GM19025 (cell line): ENCODE measurements around the gene ZNF808.
"Not testable (repeated sequence)": the region's sequence is repeated elsewhere in the genome, so short reads cannot be mapped to it uniquely, and the experiment has no call there.

ENCODE experiments used
- ATAC-seq: cut with Tn5 transposase; IDR thresholded peaks from one replicate; pipeline ENCODE4 v1.9.1; 2021; ENCODE audit warnings: mild to moderate bottlenecking, low read depth, moderate library complexity; ENCODE audit not compliant: unreplicated experiment

Gene ZNF808

GRCh38 chr19:52535385-52535770 is 7.9 kb downstream of the ZNF808 start:
- not testable (repeated sequence) for ATAC-seq

GRCh38 chr19:52535771-52536447 is 8.4 kb downstream of the ZNF808 start:
- peak; percentile 96 for ATAC-seq

GRCh38 chr19:52536448-52536800 is 9.0 kb downstream of the ZNF808 start:
- ATAC-seq, result peak; percentile 19

GRCh38 chr19:52538815-52539214 is 11.3 kb downstream of the ZNF808 start:
- ATAC-seq, result not testable (repeated sequence)

- ATAC-seq, result not testable (repeated sequence)
Observed at GRCh38 chr19:52541176-52541575, 13.7 kb downstream of the ZNF808 start.

DNA sequence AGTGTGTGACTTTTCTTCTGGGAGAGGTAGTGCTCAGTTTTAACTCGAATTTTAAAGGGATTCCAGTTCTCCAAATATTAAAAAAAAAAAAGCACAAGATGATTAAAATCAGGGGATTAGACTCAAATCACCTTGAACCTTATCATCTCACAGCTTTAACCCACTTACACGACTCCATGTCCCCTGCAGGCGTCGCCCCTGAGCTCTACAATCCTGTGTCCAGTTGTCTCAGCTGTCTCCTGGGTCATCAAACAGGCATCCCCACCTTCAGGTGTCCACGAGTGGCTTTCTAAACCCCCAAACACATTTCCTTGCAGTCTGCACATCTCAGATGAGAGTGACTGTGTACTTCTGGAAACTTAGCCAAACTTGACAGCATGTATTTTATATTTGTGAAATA is 14.1 kb downstream of the ZNF808 start:
- no peak for ATAC-seq

GRCh38 chr19:52542541-52542940 is 15.1 kb downstream of the ZNF808 start:
- not testable (repeated sequence) for ATAC-seq

- no peak for ATAC-seq
Observed at GRCh38 chr19:52542984-52543664, 15.7 kb downstream of the ZNF808 start.

DNA sequence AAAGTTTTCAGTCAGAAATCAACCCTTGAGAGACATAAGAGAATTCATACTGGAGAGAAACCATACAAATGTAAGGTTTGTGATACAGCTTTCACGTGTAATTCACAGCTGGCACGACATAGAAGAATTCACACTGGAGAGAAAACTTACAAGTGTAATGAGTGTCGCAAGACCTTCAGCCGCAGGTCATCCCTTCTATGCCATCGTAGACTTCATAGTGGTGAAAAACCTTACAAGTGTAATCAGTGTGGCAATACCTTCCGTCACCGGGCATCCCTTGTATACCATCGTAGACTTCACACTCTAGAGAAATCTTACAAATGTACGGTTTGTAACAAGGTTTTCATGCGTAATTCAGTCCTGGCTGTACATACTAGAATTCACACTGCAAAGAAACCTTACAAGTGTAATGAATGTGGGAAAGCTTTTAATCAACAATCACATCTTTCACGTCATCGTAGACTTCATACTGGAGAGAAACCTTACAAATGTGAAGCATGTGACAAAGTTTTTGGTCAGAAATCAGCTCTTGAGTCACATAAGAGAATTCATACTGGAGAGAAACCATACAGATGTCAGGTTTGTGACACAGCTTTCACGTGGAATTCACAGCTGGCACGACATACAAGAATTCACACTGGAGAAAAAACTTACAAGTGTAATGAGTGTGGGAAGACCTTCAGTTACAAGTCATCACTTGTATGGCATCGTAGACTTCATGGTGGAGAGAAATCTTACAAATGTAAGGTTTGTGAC is 26.9 kb downstream of the ZNF808 start:
- no peak for ATAC-seq

GRCh38 chr19:52557231-52557995 is 29.9 kb downstream of the ZNF808 start:
- ATAC-seq, result no peak

DNA sequence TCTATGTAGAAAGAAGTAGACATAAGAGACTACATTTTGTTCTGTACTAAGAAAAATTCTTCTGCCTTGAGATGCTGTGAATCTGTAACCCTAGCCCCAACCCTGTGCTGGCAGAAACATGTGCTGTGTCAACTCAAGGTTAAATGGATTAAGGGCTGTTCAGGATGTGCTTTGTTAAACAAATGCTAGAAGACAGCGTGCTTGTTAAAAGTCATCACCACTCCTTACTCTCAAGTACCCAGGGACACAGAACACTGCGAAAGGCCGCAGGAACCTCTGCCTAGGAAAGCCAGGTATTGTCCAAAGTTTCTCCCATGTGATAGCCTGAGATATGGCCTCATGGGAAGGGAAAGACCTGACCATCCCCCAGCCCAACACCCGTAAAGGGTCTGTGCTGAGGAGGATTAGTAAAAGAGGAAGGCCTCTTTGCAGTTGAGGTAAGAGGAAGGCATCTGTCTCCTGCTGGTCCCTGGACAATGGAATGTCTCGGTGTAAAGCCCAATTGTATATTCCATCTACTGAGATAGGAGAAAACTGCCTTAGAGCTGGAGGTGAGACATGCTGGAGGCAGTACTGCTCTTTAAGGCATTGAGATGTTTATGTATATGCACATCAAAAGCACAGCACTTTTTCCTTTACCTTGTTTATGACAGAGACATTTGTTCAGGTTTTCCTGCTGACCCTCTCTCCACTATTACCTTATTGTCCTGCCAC is 31.4 kb downstream of the ZNF808 start:
- not testable (repeated sequence) for ATAC-seq

- ATAC-seq, result not testable (repeated sequence)
Observed at GRCh38 chr19:52561611-52562010, 34.1 kb downstream of the ZNF808 start.

DNA sequence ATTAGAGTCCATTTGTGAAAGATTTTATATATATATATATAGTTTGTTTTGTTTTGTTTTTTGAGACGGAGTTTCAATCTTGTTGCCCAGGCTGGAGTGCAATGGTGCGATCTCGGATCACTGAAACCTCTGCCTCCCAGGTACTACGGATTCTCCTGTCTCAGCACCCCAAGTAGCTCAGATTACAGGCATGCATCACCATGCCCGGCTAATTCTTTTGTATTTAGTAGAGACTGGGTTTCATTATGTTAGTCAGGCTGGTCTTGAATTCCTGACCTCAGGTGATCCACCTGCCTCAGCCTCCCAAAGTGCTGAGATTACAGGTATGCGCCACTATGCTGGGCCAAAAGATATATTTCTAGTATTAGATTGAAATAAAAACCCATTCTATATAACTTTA is 38.7 kb downstream of the ZNF808 start:
- no peak for ATAC-seq

- no peak for ATAC-seq
Observed at GRCh38 chr19:52566588-52566987, 39.1 kb downstream of the ZNF808 start.

DNA sequence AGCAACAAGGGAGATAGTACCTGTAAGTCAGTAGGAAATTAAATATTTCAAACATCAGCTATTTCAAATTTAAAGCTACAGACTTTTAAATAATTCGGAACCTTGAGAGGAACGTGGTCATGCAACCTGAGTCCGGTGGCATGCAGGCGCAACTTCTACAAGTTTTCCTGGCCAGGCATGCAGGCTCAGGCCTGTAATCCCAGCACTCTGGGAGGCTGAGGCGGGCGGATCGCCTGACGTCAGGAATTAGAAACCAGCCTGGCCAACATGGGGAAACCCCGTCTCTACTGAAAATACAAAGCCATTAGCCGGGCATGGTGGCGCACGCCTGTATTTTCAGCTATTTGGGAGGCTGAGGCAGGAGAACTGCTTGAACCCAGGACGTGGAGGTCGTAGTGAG is 40.5 kb downstream of the ZNF808 start:
- ATAC-seq, result no peak

DNA sequence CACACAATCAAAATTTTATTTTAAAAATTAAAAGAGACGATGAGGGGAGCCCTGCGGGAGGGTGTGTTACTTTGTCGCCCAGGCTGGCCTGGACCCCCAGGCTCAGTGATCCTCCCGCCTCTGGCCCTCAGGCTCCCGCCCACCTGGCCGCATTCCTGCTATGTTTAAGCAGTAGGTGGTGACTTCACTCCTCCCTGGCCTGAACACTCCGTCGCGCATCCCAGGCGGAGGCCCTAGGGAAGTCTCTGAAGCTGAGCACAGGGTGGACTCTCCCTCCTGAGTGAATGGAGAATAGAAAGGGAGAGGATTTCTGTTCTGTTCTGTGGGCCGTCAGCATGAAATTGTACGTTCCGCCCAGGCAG is 42.2 kb downstream of the ZNF808 start:
- not testable (repeated sequence) for ATAC-seq

- ATAC-seq, result peak; percentile 96
Observed at GRCh38 chr19:52570000-52570861, 42.8 kb downstream of the ZNF808 start, which contains the start of gene ZNF701. ZNF701 (plus strand) TSS chr19:52570287; CDS start chr19:52574148, 3,861 bp downstream.

DNA sequence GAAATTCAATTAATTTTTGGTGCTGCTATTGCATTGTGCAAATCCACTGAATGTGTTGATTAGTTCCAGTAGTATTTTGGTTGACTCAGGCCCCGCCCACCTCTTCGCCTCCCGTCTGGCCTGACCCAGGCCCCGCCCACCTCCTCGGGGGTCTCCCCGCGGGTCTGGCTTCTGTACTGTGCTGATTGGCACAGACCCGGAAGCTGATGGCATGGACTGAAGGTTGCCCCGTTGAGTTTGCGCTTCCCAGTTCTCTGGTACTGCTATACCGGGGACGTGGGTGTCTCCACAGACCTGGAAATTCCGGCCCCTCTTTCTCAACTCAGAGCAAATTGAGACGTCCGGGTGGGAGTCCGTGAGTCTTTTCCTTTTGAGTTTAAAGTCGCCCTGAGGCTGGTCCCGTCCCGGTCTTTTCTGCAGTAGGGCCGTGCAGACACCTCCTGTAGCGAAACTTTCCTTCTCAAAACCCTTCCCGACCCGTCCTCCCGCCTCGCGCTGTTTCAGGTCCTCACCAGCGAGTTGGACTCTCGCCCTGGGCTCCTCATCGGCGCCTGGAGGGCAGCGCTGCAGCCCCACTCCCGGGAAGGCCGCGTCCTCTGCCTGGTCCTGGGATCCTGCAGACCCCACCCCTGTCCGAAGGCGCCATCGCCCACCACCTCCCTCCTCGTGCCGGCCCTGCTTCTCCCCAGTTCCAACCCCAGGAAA is 57.4 kb downstream of the ZNF808 start:
- ATAC-seq, result no peak

GRCh38 chr19:52585604-52586003 is 58.1 kb downstream of the ZNF808 start:
- no peak for ATAC-seq
